ENCODE data around the gene EDNRA. TPM values are rescaled to one million over a fixed set of nuclear protein-coding genes. Genes with fewer than 3 reads are reported as not detected.

Gene EDNRA
- total and polyA plus RNA-seq, 2 of the 8 experiments (the other 6 are each of a cell fraction or from before 2014, with no cell fraction given) = 1.7 to 3.3 TPM

- H3K27me3 ChIP-seq (replicated peaks in 1 of 4; ENCODE audit: control insufficient read depth in 3 of 4, extremely low read depth in 1 of 4, insufficient read depth in 3 of 4, low read length in 3 of 4) = no peaks in the 10 kb centered on the region
- DNase-seq (ENCODE audit: low read depth in 1 of 2, low spot score in 2 of 2) (no peak), FAIRE-seq (no peak)
- H3K79me1 ChIP-seq (ENCODE audit: low read depth, low read length) = no peaks in the 10 kb centered on the region
- no peak overlapping the region for H2BK5ac ChIP-seq (ENCODE audit: low read depth, low read length)
- H3K4ac ChIP-seq (replicated peaks; ENCODE audit: insufficient read length, low read depth, low read length) = no peak overlapping the region
- H2AK5ac ChIP-seq (ENCODE audit: low read depth, low read length) = no peak overlapping the region
- POLR2A ChIA-PET (ENCODE audit: partially characterized antibody) = no interaction called here
- H2BK20ac ChIP-seq (ENCODE audit: low read length) = no peak overlapping the region
- no peaks in the 10 kb centered on the region for H4K20me1 ChIP-seq (replicated peaks in 1 of 2; ENCODE audit: control insufficient read depth in 1 of 2, insufficient read depth in 2 of 2, low read length in 2 of 2)
- H2BK12ac ChIP-seq (ENCODE audit: low read depth, low read length) = no peak overlapping the region
- no peak overlapping the region for H2BK15ac ChIP-seq (ENCODE audit: low read length)
- H3K27ac ChIP-seq (ENCODE audit: low read depth, low read length) = no peak overlapping the region
- no peak overlapping the region for H3K23ac ChIP-seq (ENCODE audit: insufficient read length)
- no peak overlapping the region for H3K4me2 ChIP-seq (ENCODE audit: insufficient read depth in 1 of 2, low read depth in 2 of 2, low read length in 2 of 2)
- CTCF ChIA-PET (ENCODE audit: partially characterized antibody) = interaction anchor here (0.8 to 1.0 kb wide), 2 partner anchors 17 to 25 kb away, joined by 3 read pairs; no protein-coding TSS in a partner anchor
- H3K4me1 ChIP-seq (replicated peaks in 1 of 4; ENCODE audit: control insufficient read depth in 3 of 4, insufficient read depth in 4 of 4, low read length in 3 of 4) = no peaks in the 10 kb centered on the region
- H4K91ac ChIP-seq (replicated peaks; ENCODE audit: insufficient read length, low read length) = no peak overlapping the region
- H3K23me2 ChIP-seq (ENCODE audit: low read depth, low read length) = no peaks in the 10 kb centered on the region
- H3K9me3 ChIP-seq (ENCODE audit: insufficient read depth in 2 of 2, low read depth in 1 of 2, low read length in 1 of 2) = no peaks in the 10 kb centered on the region
- no peak overlapping the region for H4K8ac ChIP-seq (ENCODE audit: extremely low read depth, insufficient read depth, low read length)
- no peak overlapping the region for H3K4me3 ChIP-seq (ENCODE audit: extremely low read depth in 1 of 4, insufficient read depth in 2 of 4, low read depth in 3 of 4, low read length in 4 of 4)
- H3K18ac ChIP-seq (ENCODE audit: extremely low read depth, low read length) = no peak overlapping the region
- no peak overlapping the region for H2BK120ac ChIP-seq (replicated peaks; ENCODE audit: low read depth, low read length)
- H3K56ac ChIP-seq (replicated peaks; ENCODE audit: insufficient read length, low read depth, low read length) = no peak overlapping the region
- H3K14ac ChIP-seq (ENCODE audit: insufficient read length) = no peak overlapping the region
- no peak overlapping the region for H4K5ac ChIP-seq (ENCODE audit: insufficient read length, low read depth, low read length)
- H3K9ac ChIP-seq (replicated peaks in 1 of 4; ENCODE audit: extremely low read depth in 1 of 4, low read depth in 3 of 4, low read length in 3 of 4) = no peak overlapping the region
- H2AFZ ChIP-seq (ENCODE audit: low read length) = no peak overlapping the region
- no peaks in the 10 kb centered on the region for H3K36me3 ChIP-seq (ENCODE audit: control insufficient read depth in 2 of 4, insufficient read depth in 4 of 4, low read length in 3 of 4)
- 86% methylated on average over 1 of the region's 1 CpG; no CpG with 5 or more reads in 1 of the 2 experiments for WGBS, 2 experiments (ENCODE audit: extremely low coverage in 1 of 2, insufficient coverage in 1 of 2, insufficient read length in 1 of 2, insufficient replicate concordance in 2 of 2, low coverage in 1 of 2, low lambda C conversion rate in 2 of 2, missing lambda C conversion rate in 1 of 2)
- H3K79me2 ChIP-seq (ENCODE audit: control insufficient read depth in 1 of 2, insufficient read depth in 2 of 2, low read length in 2 of 2) = no peaks in the 10 kb centered on the region
- TF ChIP-seq RBBP5 (IDR thresholded peaks at IDR 0.05; ENCODE audit: borderline replicate concordance, low read depth, low read length) (no peak), CTCF (IDR thresholded peaks at IDR 0.05; ENCODE audit: control extremely low read depth in 1 of 3, insufficient read depth in 1 of 3, low read depth in 1 of 3, low read length in 3 of 3) (no peak), RXRA (IDR thresholded peaks at IDR 0.05; ENCODE audit: insufficient read depth, low read depth, low read length) (no peak), POU5F1 (IDR thresholded peaks at IDR 0.05; ENCODE audit: low read depth, low read length) (no peak), SUZ12 (IDR thresholded peaks at IDR 0.05; ENCODE audit: low read length) (no peak), KDM1A (IDR thresholded peaks at IDR 0.05; ENCODE audit: borderline replicate concordance, low read length) (no peak), ASH2L (IDR thresholded peaks at IDR 0.05; ENCODE audit: low read length) (no peak), SP2 (IDR thresholded peaks at IDR 0.05; ENCODE audit: low read length) (no peak), HDAC6 (IDR thresholded peaks at IDR 0.05; ENCODE audit: low read depth, low read length) (no peak), RAD21 (IDR thresholded peaks at IDR 0.05 in 1 of 2, conservative IDR thresholded peaks at IDR 0.05 in 1 of 2; ENCODE audit: low read depth in 2 of 2, low read length in 2 of 2) (no peak), CEBPB (IDR thresholded peaks at IDR 0.05; ENCODE audit: low read depth, low read length) (no peak)
These were observed 62.1 kb downstream of the EDNRA start for GRCh38 chr4:147543034-147543433.

All from H1 (cell line).